H1 (cell line): ENCODE measurements around the gene R3HDM4. TPM values are rescaled to one million over a fixed set of nuclear protein-coding genes. Genes with fewer than 3 reads are reported as not detected.

Experiments
- CTBP2 ChIP-seq: IDR thresholded peaks from 2 replicates; pipeline ENCODE4 v1.7.0; 2011; ENCODE audit warnings: borderline replicate concordance, mild to moderate bottlenecking, moderate library complexity, mixed read lengths, low read length; ENCODE audit not compliant: insufficient read depth, insufficient read length
- TBP ChIP-seq: IDR thresholded peaks from 2 replicates; pipeline ENCODE4 v1.6.1; 2011; ENCODE audit warnings: low read depth, low read length, improper control_type of control experiment
- polyA plus RNA-seq, 7 experiments: library from polyadenylated mRNA; depleted of rRNA in 3 of 7; stranded (reverse) in 5 of 7; unstranded in 2 of 7; fragments of >200 nt in 5 of 7; fragments of 200-250 nt in 2 of 7; gene quantifications; 1 replicate in 5 of 7; 2 replicates in 1 of 7; 4 replicates in 1 of 7; pipeline versions ENCODE4 v1.2.1 to v1.2.3, GENCODE V29; 2011 to 2013; ENCODE audit warnings: missing spikeins in 2 of 7, mixed read lengths in 2 of 7
- total RNA-seq: library from RNA; stranded (reverse); fragmentation: NEBNext Ultra II Directional; extraction: Animal tissue kit (Norgen Biotek cat#: 25700); gene quantifications from 2 replicates; pipeline ENCODE4 v1.2.1, GENCODE V29; 2021

R3HDM4 gene
- total and polyA plus RNA-seq, 2 of the 8 experiments (the other 6 are each of a cell fraction or from before 2014, with no cell fraction given), result 76.8 to 102 TPM

- TF ChIP-seq TBP (no peak), CTBP2 (no peak)
Observed at GRCh38 chr19:889662-890295, 23.2 kb downstream of the R3HDM4 start (continued).
